Measurements from ENCODE around the gene EPAS1.

DNA sequence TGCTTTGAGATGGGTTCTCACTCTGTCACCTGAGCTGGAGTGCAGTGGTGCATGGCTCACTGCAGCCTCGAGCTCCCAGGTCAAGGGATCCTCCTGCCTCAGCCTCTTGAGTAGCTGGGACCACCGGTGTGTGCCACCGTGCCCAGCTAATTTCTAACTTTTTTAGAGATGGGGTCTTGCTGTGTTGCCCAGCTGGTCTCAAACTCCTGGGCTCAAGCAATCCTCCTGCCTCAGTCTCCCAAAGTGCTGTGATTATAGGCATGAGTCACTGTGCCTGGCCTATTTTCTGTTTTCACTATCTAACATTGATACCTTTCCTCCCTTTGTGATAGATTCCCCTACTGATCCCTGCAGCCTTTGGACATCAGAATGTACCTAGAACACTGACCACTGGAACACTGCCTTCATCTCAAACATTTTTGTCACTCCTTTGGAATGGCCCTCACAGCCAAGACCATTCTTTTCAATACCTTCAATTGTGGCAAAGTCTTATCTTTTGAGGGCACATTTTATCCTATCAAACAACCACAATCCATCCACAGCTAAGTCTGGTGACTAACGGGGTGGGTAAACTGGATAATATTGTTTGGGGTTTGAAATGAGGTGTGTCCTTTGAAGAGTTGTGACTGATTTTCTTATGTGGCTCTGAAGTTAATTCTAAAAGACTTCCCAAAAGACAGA, 43.7 kb downstream of the EPAS1 start:
- TF ChIP-seq, protein P1, sequence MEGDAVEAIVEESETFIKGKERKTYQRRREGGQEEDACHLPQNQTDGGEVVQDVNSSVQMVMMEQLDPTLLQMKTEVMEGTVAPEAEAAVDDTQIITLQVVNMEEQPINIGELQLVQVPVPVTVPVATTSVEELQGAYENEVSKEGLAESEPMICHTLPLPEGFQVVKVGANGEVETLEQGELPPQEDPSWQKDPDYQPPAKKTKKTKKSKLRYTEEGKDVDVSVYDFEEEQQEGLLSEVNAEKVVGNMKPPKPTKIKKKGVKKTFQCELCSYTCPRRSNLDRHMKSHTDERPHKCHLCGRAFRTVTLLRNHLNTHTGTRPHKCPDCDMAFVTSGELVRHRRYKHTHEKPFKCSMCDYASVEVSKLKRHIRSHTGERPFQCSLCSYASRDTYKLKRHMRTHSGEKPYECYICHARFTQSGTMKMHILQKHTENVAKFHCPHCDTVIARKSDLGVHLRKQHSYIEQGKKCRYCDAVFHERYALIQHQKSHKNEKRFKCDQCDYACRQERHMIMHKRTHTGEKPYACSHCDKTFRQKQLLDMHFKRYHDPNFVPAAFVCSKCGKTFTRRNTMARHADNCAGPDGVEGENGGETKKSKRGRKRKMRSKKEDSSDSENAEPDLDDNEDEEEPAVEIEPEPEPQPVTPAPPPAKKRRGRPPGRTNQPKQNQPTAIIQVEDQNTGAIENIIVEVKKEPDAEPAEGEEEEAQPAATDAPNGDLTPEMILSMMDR (IDR thresholded peaks at IDR 0.05): no peak
- TF ChIP-seq CBX8 (IDR thresholded peaks at IDR 0.05) (no peak), CEBPB (IDR thresholded peaks at IDR 0.05) (no peak), MYC (IDR thresholded peaks at IDR 0.05; ENCODE audit: borderline replicate concordance, low read length) (no peak), POLR2A (IDR thresholded peaks at IDR 0.05; ENCODE audit: low read length) (no peak), JUNB (IDR thresholded peaks at IDR 0.05) (no peak), RAD21 (conservative IDR thresholded peaks at IDR 0.05 in 1 of 2, IDR thresholded peaks at IDR 0.05 in 1 of 2) (no peak), EP300 (IDR thresholded peaks at IDR 0.05) (no peak), MAZ (IDR thresholded peaks at IDR 0.05; ENCODE audit: borderline replicate concordance, low read depth, low read length) (no peak), HDAC2 (IDR thresholded peaks at IDR 0.05) (no peak)
- TF ChIP-seq, protein P2, sequence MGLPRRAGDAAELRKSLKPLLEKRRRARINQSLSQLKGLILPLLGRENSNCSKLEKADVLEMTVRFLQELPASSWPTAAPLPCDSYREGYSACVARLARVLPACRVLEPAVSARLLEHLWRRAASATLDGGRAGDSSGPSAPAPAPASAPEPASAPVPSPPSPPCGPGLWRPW (IDR thresholded peaks at IDR 0.05): no peak
- TF ChIP-seq, protein P3, sequence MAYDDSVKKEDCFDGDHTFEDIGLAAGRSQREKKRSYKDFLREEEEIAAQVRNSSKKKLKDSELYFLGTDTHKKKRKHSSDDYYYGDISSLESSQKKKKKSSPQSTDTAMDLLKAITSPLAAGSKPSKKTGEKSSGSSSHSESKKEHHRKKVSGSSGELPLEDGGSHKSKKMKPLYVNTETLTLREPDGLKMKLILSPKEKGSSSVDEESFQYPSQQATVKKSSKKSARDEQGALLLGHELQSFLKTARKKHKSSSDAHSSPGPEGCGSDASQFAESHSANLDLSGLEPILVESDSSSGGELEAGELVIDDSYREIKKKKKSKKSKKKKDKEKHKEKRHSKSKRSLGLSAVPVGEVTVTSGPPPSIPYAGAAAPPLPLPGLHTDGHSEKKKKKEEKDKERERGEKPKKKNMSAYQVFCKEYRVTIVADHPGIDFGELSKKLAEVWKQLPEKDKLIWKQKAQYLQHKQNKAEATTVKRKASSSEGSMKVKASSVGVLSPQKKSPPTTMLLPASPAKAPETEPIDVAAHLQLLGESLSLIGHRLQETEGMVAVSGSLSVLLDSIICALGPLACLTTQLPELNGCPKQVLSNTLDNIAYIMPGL (CRISPR knock-in tag; IDR thresholded peaks at IDR 0.05; ENCODE audit: borderline replicate concordance): no peak
